Stimulated activated CD4-positive, alpha-beta T cell treated with anti-CD3 and anti-CD28 coated beads, Interleukin-12 subunit alpha, Interleukin-12 subunit beta, amount 100 ng/mL, for 48 hours (primary cell): Measurements from ENCODE around the gene TRIO.

Experiments used
- DNase-seq, 3 donors: peaks; one replicate each; pipeline ENCODE4 v3.0.0-alpha.2; 2020; ENCODE audit warnings: low read depth in 2 of 3, low spot score in 1 of 3

The TRIO gene

DNA sequence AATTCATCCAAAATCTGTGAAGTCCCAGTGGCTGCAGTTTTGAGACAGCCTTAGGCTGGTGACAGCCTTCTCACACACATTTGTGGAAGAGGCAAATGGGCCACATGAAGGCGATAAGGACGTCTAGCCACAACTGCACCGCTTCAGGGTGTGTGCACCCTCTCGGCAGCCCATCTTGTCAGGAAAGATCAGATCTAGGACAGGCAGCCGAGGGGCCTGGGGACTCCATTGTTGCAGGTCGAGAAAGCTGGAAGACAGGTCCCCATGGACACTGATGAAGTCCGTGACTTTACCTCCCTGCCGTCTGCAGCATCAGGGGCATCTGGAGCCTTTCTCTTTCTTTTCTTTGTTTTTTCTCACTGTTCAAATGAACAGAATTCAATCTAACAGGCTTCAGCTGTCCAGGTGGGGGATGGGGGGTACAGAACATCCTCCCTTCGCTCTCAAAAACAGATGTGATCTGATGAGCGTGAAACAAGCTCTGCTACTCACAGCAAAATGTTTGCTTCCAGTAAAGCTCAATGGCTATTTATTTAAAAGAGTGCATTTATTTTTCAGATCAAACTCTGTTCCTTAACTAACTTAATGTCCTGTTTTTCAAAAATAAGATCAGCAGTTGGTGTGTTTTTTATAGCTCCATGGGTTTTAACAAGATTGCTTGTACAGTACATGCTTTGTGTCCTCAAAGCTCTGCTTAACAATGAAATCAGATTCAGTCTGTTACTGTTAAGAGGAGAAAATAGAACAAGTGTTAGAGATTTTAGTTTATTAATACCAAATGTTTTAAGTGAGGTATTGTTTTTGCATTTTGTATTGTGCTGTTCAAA is 326.6 kb downstream of the TRIO start:
- DNase-seq: no peak

GRCh38 chr5:14471507-14471906 is 328.4 kb downstream of the TRIO start:
- DNase-seq: no peak

GRCh38 chr5:14472986-14473567 is 329.9 kb downstream of the TRIO start:
- no peak for DNase-seq

DNA sequence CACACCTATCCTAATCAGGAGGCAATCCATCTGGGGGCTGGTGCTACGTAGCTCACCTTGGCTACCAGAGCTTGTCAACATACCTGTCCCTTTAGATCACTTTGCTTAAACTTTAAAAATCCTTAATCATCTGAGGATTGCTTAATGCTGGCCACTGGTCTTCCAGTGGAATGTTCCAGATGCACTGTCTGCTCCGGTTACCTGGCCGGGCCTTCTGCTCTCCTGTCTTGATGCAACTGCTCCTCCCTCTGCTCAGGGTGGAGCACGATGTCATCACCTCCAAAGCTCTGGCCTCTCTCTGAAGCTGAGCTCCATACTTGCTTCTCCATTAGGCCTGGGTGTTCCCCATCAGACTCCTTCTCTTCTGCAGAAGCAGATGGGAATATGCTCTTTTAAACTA is 331.9 kb downstream of the TRIO start:
- DNase-seq: no peak

DNA sequence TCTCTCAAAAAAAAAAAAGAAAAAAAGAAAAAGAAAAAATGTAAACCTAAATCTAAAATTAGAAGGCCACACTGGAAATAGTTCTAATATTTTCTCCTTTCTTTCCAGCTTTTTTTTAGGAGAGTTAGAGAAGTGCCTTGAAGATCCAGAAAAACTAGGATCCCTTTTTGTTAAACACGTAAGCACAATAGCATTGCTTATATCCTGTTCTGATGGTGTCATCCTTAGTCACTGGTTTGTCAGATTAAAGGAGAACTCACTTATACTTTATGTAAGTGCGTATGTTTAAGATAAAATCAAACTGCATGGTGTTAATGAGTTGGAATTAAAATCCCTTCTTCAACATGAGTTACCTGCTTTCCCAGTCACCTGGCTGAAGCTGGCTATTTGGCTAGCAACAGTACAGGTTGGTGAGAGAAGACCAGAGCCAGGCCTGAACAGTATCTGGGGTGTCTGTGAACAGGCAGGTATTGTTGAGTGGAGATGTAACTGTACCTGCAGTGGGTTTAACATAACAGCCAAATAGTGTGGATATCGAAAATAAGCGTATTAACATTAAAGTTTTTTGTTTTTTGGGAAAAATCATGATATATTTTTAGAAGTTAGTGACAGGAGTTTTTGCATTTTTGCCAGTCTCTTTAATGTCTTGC is 333.8 kb downstream of the TRIO start:
- no peak for DNase-seq

GRCh38 chr5:14479143-14479696 is 336.1 kb downstream of the TRIO start:
- DNase-seq: no peak

GRCh38 chr5:14481349-14481748 is 338.2 kb downstream of the TRIO start:
- DNase-seq: no peak

DNA sequence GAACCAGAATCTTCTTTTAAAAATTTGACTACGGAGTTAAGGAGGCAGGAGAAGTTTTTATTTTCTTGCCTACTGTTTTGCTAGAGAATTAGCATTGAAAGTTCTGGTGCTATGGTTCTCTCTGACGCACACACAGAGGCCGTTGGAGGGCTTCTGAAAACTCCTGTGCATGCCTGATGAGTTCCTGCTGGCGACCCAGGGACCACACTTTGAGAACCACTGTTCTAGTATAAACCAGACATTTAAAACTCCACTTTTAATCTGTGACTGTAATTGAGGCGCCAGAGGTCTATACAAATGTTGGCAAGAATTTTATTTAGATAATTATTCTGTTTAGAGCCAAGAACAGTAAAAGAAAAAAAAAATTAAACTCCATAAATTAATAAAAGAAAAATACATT is 338.9 kb downstream of the TRIO start:
- no peak for DNase-seq

GRCh38 chr5:14483504-14484157 is 340.5 kb downstream of the TRIO start:
- no peak for DNase-seq

- no peak for DNase-seq
Observed at GRCh38 chr5:14486486-14486885, 343.3 kb downstream of the TRIO start.

DNA sequence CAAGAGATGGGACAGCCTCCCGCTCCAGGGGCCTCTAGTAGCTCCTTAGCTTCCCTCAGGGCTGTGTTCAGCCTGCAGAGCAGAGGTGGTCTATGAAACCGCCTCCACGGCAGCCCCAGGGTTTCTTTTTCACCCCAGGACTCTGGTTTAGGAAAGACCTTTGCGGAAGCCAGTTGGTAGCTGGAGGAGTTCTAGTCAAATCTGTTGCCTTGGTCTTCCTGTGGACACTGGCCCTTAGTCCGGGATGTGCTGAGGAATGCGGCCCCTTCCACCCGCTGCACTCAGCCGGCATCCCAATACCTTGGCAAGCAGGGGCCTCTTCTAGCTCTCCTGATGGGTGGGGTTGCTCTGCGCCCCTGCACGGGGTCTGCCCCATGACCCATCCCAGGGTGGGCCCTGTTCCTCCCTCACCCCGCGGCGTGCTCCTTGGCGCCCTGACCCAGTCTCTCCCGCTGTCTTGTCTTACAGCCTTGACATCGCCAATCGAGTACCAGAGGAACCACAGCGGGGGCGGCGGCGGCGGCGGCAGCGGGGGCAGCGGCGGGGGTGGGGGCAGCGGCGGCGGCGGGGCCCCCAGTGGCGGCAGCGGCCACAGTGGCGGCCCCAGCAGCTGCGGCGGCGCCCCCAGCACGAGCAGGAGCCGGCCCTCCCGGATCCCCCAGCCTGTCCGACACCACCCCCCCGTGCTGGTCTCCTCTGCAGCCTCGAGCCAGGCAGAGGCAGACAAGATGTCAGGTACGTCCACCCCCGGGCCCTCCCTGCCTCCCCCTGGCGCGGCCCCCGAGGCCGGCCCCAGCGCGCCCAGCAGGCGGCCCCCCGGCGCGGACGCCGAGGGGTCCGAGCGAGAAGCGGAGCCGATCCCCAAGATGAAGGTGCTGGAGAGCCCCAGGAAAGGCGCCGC is 344.1 kb downstream of the TRIO start:
- DNase-seq: no peak

DNA sequence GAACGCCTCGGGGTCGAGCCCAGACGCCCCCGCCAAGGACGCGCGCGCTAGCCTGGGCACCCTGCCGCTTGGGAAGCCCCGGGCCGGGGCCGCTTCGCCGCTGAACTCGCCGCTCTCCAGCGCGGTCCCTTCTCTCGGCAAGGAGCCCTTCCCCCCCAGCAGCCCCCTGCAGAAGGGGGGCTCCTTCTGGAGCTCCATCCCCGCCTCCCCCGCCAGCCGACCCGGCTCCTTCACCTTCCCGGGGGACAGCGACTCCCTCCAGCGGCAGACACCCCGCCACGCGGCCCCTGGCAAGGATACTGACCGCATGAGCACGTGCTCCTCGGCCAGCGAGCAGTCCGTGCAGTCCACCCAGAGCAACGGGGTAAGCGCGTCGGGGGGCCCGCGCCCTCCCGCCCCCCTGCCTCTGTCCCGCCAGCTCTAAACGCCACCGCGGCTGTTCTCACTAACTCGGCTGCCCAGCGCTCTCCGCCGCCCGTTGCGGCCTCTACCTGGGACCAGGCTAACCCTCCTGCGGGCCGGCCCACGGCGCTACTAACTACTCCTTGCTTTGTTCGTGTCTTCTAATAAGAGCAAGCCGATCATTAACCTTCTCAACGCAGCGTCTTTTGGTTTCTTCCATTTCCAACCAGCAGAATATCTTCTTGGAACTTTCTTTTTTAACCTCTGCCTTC is 344.9 kb downstream of the TRIO start:
- no peak for DNase-seq

DNA sequence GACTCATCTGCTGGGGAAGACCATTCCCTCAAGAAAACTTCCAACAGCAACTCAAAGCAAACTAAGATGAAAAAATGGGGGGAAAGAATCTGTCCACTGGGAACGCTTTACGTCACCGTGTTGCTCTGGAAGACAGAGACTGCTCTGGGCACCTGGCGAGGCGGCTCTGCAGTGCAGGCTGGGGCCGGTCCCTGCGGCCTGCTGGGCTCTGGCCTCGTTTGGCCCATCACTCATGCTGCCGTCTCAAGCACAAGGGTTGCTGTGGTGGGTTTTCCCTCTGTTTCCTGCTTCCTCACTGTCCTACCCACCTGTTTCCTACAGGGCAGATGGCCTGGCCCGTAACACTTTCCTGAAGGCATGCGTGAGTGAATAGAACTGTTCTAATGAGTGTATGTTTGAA is 345.6 kb downstream of the TRIO start:
- no peak for DNase-seq

DNA sequence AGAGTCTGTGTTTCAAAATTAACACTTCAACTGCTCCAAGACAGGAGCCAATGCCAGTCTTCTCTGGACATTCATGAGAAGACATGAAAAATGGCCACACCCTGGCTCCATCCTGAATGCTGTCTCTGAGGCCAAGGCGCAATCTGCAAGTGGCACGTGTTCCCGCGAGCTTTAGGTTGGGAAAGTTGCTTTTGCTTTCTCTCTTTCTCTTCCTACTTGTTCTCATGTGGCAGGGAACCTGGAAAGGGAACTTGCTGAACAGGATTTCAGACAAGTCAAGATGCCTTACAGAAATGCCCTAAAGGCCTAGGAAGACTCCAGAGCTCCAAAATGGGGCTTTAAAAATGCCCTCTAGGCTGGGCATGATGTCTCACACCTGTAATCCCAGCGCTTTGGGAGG is 346.5 kb downstream of the TRIO start:
- DNase-seq: no peak

DNA sequence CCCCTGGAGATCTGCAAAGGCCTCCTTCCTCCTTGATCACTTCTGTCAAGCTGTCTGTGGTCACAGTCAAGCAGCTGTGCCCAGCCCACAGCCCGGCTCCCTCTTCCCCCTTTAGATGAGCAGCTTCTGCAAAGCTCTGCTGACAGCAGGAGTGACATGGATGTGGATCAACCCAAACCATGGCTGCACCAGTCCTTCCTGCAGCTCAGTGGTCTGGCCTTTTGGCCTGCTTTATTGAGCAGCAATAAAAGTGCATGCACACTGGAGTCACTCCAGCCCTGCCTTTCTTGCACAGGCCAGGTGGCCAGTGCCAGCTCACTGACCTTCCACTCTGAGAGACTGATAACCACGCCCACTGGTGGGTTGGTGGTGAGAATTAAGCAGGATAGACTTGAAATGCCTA is 347.2 kb downstream of the TRIO start:
- no peak for DNase-seq

DNA sequence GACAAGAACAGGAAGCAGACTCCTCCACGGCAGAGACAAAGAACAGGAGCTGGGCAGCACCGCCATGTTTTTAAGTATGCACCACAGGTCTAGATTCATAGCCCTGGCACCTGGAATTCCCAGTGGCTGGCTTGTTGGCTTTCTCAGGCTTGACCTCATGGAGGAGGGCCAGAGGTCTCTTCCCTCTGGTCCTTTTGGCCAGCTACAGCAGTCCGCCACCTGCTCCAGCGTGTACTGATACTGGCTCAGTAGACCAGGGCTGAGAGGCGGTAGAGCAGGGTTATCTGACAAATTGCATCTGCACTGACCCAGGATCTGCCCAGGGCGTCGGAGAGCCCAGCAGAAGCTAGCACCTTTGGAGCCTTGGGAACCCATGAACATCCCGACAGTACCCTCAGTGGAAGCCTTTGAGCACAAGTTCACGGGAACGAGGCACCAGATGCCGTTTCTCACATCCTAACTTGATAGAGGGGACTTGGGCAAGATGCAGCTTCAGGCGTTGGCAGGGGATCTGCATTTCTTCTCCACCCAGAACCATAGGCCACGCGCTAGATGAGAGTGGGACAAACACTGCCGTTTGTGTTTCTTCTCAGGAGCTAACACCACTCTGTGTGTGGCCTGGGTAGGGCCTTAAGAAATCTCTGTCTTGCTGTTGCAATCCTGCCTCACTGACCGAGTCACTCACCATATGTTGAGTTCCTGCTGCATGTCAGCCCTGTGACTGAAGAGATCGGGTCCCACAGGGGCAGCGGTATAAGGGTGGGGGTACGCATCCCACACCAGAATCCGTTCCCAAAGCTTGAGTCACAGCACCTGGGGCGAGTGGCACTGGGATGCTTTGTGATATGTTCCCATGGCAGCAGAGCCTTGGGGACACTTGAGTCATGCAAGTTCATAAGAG is 348.1 kb downstream of the TRIO start:
- DNase-seq: no peak

- no peak for DNase-seq
Observed at GRCh38 chr5:14492331-14492964, 349.3 kb downstream of the TRIO start.

DNA sequence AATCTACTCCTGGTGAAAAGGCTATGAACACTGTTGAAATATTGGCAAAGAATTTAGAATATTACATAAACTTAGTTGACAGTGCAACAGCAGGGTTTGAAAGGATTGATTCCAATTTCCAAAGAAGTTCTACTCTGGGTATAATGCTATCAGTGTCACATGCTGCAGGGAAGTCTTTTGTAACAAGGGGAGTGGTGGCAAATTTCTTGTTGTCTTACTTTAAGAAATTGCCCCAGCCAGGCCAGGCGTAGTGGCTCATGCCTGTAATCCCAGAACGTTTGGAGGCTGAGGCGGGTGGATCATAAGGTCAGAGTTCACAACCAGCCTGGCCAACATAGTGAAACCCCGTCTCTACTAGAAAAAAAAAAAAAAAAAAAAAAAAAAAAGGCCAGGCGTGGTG is 352.2 kb downstream of the TRIO start:
- DNase-seq: no peak

DNA sequence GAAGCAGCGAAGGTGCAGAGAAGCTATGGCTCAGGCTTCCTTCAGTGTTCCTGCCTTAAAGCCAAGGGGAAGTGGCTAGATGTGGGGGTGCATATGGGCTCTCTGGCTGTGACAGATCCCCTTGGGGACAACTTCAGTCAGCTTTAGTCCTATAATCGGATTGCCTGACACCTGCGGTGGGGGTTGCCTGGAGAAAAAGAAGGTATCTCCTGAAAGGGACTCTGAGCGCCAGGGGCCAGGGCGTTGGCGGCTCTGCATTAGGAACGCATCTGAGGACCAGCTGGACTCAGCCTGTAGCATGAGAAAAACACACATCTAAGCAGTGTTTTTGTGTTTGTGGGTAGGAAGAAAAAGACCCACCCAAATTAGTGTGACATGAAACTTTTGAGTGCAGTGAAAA is 354.2 kb downstream of the TRIO start:
- DNase-seq: no peak
